Ecto neural progenitor cell (in vitro differentiated cells): Measurements from ENCODE around the gene EEIG1.
A peak's percentile ranks its signal among the peaks of the same experiment; 100 is the strongest.
"Not testable (repeated sequence)": the region's sequence is repeated elsewhere in the genome, so short reads cannot be mapped to it uniquely, and the experiment has no call there.

ENCODE experiments used
- DNase-seq: peaks from one replicate; pipeline ENCODE4 v3.0.0-alpha.2; 2018; ENCODE audit warnings: low spot score

Gene EEIG1

GRCh38 chr9:127980706-127981558 lies at the start of gene EEIG1:
TSS of gene EEIG1 (minus strand) at chr9:127980989. CDS start at chr9:127980137, 852 bp downstream.
- peak; percentile 99 for DNase-seq

DNA sequence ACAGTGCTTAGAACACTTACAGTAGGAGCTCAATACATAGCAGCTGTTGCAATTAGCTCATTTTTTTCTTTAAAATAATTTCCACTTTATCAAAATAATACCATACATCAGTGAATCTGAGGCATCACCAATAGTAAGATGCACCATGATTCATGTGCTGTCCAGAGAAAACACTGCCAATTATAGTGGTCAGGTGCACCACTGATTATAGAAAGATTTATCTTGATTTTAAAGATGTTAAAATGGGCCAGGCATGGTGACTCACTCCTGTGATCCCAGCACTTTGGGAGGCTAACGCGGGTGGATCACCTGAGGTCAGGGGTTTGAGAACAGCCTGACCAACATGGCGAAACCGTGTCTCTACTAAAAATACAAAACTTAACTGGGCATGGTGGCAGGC lies 46.9 kb upstream of the EEIG1 start:
- no peak for DNase-seq

GRCh38 chr9:128026773-128027541 lies 46.2 kb upstream of the EEIG1 start:
- no peak for DNase-seq

DNA sequence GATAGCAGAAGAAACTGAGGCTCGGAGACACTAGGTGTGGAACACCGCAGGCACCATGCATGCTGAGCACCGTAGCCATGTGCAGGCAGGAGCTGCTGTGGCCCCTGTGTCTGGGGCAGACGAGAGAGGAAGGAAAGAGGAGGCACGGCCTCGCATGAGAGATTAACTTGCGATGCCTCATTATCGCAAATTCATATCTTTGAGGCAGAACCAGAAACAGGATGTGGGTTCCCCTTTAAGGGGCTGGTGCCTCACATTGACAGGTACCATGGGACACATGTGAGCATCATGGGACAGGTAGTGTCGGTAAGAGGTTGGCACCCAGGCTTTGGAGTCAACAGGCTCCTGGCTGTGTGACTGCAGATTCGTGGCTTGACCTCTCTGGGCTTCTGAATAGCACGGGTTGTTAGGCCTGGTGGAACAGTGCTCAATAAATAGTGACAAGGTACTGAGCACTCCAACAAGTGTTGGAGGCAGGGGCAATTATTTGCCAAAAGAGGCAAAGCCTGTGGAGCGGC lies 45.5 kb upstream of the EEIG1 start:
- DNase-seq = no peak

- DNase-seq = no peak
Observed at GRCh38 chr9:128025736-128026135, 44.9 kb upstream of the EEIG1 start.

DNA sequence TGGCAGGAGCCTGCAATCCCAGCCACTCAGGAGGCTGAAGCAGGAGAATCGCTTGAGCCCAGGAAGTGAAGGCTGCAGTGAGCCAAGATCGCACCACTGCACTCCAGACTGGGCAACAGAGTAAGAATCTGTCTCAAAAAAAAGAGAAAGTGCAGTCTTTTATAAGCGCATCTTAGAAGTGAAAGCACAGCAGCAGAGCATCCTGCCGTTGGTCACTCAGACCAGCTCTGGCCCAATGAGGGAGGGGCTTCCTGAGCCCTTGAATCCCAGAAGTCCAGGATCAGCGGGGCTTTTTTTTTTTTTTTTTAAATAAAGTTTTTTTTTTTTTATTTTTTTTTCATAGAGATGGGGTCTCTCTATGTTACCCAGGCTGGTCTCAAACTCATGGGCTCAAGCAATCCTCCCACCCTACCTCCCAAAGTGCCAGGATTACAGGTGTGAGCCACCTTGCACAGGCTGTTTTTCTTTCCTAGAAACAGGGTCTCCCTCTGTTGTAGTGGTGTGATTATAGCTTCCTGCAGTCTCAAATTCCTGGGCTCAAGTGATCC lies 44.0 kb upstream of the EEIG1 start:
- DNase-seq = no peak

- DNase-seq = not testable (repeated sequence)
Observed at GRCh38 chr9:128023671-128024070, 42.9 kb upstream of the EEIG1 start.

DNA sequence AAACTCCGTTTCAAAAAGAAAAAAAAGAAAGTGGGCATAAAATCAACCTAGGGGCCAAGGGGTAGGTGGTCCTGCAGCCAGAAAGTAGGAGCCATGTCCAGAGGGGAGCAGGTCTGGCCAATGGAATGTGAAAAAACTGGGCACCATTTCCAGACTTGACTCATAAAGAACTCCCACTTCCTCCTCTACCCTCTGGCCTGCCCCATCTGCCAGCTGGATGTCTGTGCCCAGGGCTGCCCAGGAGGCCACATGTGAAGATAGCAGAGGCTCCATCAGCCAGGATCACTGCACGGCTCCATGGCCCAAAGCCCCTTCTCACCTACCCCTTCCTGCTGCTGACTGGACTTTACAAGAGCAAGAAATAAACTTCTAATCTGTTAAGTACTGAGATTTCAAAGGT lies 42.1 kb upstream of the EEIG1 start:
- no peak for DNase-seq

DNA sequence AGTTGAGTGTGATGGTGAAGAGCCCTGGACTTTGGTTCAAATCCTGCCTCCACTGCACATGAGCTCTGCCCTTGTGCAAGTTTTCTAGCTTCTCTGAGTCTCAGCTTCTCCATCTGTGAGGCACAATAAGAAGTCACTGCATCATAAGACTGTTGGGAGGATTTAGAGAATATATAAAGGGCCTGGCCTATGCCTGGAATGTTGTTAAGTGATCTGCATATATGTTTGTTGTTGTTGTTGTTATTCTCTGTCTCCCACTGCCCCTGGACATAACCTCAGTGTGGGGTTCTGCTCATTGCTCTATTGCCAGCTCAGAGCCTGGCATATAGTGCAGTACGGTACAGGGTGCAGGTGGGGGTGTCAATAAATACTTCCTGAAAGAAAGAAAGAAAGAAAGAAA lies 40.3 kb upstream of the EEIG1 start:
- no peak for DNase-seq

GRCh38 chr9:128020692-128021091 lies 39.9 kb upstream of the EEIG1 start:
- no peak for DNase-seq

DNA sequence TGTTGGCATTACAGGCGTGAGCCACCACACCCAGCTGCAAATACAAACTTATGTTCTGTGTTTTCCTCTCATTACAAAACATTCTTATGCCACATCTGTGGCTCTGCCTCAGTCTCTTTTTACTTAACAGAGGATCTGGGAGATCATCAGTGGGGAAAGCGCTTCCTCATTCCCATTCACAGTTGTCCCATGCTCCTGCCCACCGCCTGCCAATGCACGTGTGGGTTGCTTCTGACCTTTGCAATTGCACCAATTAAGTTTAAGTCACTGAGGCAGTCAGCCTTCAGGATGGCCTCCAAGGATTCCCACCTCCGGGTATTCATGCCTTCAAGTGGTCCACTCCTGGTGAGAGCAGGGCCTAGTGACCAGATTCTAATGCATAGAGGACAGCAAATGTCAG lies 34.9 kb upstream of the EEIG1 start:
- DNase-seq = no peak

DNA sequence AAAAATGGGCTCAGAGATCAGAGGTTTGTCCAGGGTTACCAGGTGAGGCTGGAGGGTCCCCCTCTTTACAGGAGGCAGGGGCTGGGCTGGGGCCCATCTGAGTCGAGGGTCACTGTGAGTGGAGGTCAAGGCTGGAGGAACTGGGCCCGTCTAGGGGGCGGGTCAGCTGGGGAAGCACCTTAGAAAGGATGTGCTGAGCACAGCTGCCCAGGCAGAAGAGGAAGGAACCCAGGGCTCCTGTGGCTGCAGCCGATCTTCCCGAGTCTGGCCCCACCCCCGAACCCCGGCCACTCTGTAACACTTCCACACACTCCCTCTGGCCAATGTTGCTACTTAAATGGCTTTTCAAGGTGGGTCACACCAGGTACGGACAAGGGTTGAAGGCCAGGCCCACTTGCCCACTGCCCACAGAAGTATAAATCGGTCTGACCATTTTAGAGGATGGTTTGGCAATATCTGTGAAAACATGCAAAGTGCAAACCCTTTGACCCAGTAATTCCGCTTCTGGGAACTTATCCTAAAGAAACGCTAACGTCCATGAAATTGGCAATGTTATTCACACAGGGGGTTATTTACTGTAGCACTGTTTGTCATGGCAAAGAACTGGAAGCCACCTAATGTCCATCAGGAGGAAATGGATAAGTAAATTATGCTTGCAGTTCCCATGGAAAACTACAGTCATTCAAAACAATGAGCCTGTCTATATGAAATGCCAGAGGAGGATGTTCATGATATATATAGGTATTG lies 30.5 kb upstream of the EEIG1 start:
- DNase-seq = no peak

DNA sequence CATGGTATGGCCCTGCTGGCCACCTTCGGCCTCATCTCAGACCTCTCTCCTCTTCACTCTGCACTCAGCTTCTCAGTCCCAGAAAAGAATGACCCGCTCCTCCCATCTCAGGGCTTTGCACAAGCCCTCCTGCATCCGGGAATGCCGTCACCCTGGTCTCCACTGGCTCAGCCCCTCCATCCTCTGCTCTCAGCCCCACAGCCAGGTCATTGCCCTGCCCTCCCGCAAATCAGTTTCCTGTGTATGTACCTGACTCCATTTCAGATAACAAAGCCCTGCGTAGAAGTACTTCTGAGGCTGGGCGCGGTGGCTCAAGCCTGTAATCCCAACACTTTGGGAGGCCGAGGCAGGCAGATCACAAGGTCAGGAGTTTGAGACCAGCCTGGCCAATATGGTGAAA lies 28.9 kb upstream of the EEIG1 start:
- DNase-seq = no peak

GRCh38 chr9:128008171-128008570 lies 27.4 kb upstream of the EEIG1 start:
- no peak for DNase-seq

DNA sequence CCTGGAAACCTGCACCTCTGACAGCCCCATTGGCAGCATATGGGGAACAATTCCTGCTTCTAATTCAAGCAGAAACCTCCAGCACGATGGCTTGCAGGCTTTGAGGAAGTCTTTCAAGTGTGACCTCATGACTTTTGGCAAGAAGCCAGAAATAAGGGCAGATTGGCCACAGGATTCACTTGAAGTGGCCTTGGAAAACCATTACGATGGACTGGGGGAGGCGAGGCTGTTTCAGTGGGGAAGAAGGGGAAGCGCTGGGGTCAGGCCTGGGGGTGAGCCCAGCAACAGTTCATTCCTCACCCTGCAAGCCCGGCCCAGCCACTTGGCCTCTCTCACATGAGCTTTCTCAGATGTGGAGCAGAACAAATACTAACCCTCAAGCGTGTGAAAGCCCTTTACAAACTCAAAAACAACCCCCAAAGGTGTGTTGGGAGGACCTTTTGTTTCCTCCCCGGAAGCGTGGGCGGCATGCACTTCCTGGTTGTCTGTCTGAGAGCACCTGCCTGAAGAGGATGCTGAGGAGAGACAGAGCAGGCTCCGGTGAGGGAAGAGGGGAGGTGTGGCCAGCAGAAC lies 26.9 kb upstream of the EEIG1 start:
- DNase-seq = no peak

DNA sequence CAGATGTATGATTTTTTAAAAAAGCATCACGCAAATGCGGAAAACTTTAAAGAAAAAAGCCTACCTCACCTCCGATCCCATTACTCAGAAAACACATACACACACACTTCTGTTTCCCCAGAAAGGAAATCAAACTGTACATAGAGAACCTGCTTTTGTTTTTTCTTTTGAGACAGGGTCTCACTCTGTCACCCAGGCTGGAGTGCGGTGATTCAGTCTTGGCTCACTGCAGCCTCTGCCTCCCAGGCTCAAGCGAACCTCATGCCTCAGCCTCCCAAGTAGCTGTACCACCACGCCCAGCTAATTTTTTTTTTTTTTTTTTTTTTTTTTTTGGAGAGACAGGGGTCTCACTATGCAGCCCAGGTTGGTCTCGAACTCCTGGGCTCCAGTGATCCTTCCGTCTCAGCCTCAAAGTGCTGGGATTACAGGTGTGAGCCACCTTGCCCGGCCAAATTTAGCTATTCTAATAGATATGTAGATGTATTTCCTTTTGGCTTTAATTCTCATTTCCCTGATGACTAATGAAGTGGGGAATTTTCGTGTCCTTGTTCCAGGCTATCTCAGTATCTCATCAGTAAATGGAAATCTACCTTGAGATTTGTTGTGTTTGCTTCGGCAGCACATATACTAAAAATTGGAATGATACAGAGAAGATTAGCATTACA lies 25.7 kb upstream of the EEIG1 start:
- DNase-seq = no peak

DNA sequence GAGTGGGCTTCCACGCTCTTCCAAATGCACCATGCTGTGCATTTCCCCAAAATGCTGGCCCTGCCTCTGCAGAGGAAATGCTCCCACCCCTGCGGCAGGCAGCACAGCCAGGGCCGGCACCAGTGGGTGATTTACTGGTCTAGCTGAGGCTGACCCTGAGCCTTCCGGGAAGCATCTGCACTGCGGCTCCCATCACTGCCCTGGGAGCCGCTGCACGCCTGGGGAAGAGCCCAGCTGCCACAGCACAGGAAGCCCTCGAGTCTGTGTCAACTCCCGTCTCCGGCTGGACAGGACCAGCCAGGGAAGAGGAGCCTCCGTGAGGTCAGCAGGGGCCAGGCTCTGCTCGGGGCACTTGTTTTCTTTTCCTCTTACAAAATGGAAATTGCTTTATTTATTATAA lies 25.1 kb upstream of the EEIG1 start:
- DNase-seq = no peak

DNA sequence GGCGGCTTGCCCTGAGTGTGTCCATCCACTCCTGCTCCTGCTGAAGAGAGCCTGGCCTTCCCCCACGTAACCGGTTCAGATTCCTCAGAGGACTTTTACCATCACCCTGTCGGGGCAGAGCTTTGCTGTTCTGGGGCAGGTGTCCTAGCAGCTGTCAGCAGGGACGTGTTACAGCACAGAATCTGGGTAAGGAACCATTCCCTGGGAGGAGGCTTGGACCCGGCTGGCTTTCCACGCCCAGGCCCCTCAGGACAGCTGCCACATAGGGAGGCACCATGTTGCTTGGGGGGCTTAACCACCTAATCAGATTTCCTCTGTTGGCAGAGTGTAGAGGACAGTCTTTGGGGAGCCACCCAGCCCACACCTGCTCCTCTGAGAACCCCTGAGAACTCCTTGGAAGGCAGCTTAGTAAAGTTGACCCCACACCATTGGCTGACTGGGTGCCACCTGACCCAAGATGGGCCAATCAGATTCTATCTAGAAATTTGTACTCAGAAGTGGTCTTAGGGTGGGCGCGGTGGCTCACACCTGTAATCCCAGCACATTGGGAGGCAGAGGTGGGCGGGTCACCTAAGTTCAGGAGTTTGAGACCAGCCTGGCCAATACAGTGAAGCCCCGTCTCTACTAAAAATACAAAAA lies 23.3 kb upstream of the EEIG1 start:
- no peak for DNase-seq

DNA sequence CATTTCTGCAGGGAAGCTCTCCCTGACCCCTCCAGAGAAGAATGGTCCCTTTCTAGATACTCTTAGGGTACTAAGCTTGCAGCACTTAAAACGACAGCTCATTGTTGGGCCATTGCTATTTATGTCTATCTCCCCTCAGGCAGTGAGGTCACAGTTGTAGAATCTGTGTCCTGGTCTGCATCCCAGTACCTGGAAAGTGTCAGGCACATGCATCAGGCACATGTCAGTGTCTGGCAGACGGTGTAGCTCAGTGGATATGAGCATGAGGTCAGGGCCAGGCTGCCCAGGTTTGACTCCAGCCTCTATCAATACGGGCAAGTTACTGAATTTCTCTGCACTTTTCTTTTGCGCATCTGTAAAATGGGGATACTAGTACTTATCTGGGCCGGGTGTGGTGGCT lies 22.2 kb upstream of the EEIG1 start:
- DNase-seq = no peak

GRCh38 chr9:128001779-128002298 lies 21.1 kb upstream of the EEIG1 start:
- DNase-seq = peak; percentile 56
